ENCODE data around the gene HGFAC.

Gene HGFAC

DNA sequence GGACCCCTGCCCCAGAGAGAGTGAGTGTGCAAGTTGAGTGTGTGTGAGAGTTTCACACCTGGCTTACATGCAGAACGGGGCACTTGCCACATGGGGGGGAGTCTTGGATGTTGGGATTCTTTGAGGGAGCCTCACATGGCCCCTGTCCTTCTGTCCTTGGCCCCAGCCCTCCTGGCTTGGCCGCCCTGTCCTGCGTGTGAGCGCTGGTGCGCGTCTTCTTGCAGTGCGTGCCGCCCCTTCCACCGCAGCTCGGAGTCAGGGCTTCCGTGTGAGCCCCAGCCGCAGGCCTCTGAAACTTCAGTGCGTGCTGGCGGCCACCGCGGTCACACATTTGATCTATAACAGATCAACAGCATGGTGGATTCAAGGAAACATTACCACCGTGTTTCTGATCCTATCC is 30.1 kb upstream of the HGFAC start:
- no peak overlapping the region for H3K4me3 ChIP-seq (ENCODE audit: low read depth, low read length)
- TF ChIP-seq, protein P1, sequence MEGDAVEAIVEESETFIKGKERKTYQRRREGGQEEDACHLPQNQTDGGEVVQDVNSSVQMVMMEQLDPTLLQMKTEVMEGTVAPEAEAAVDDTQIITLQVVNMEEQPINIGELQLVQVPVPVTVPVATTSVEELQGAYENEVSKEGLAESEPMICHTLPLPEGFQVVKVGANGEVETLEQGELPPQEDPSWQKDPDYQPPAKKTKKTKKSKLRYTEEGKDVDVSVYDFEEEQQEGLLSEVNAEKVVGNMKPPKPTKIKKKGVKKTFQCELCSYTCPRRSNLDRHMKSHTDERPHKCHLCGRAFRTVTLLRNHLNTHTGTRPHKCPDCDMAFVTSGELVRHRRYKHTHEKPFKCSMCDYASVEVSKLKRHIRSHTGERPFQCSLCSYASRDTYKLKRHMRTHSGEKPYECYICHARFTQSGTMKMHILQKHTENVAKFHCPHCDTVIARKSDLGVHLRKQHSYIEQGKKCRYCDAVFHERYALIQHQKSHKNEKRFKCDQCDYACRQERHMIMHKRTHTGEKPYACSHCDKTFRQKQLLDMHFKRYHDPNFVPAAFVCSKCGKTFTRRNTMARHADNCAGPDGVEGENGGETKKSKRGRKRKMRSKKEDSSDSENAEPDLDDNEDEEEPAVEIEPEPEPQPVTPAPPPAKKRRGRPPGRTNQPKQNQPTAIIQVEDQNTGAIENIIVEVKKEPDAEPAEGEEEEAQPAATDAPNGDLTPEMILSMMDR (conservative IDR thresholded peaks at IDR 0.05; ENCODE audit: low read depth, low read length), result no peak
- no peak for DNase-seq (ENCODE audit: low read depth)

DNA sequence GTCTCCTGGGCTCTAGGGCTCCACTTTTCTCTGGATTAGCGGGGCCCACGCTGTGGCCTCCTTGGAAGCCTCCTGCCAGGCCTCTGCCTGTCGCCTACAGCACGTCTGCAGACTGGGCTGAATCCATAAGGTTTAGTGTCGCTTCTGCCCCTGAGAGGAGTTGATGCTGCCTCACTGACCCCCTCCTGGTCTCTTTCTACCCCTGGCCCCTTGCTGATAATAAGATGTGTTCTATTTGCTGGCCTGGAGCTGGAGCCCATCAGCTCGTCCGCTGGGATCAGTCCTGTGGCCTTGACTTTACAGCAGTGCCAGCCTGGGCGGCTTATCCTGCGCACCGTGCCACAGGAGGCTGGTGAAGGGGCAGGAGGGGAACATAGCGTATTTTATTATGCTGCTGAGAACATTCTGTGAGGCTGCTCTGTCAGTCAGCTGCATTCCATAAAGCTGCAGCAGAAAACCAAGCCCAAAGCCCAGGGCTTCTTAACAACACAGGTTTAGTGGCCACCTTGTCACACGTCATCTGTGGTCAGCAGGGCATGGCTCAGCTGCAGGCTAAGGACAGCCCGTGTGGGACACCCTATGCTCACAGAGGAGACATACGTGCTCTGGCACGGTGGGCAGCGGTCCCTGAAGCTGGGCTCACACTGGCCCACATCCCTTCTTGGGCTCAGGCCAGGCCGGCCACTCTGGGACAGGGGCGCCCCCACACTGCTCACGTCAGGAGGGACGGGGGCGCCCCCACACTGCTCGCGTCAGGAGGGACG is 29.3 kb upstream of the HGFAC start:
- TF ChIP-seq, protein P1 (conservative IDR thresholded peaks at IDR 0.05; ENCODE audit: low read depth, low read length), result no peak

DNA sequence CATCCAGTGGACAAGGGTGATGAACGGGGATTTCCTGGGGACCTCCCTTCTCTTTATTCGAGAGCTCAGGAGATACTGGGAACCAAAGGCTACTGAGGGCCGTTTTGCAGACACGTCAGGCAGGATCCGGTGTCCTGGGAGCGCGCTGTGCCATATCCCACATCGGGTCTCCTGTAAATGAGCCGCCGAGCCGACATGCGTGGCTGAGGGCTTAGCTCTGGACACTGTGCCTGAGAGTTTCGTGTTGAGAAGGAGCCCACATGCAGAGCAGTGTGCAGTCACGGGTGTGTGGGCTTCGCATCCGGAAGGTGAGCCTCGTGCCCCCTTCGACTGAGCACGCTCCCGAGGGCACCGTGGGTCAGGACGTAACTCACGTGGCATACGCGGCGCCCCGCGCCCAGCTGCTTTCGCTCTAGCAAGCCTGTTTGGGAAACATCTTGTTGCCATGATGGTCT is 28.5 kb upstream of the HGFAC start:
- TF ChIP-seq, protein P1 (conservative IDR thresholded peaks at IDR 0.05; ENCODE audit: low read depth, low read length), result no peak
- DNase-seq (ENCODE audit: low read depth), result no peak
- H3K4me3 ChIP-seq (ENCODE audit: low read depth, low read length), result no peak overlapping the region

More for the DNA sequence above, 29.3 kb upstream of the HGFAC start:
- DNase-seq (ENCODE audit: low read depth), result no peak
- H3K4me3 ChIP-seq (ENCODE audit: low read depth, low read length), result no peak overlapping the region

DNA sequence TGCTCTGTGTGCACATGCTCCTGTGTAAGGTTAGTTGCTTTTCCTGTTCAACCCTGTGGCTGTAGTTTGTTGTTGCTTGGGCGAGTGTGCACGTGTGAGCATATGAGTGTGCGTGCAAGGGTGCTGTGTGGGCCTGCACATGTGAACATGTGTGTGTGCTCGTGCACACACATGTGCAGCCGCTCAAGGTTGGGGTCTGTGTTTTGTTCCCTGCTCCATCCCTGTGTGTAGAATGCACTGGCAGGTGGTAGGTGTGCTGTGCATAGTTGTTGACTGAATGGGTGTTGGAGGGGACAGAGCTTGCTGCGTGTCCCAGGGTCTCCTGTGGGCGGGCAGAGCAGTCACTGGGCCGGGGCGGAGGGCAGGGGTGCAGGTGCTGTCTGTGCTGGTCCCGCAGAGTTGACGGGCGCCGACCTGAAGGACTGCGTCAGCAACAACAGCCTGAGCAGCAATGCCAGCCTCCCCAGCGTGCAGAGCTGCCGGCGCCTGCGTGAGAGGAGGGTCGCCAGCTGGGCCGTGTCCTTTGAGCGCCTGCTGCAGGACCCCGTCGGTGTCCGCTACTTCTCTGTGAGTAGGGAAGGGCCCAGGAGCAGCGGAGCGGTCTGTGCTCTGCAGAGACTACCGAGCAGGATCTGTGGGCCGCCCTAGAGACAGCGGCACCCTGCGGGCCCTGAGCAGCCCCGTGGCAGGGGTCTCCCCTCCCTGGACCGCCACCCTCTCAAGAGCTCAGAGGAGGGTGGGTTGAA is 27.9 kb upstream of the HGFAC start:
- TF ChIP-seq, protein P1 (conservative IDR thresholded peaks at IDR 0.05; ENCODE audit: low read depth, low read length), result no peak
- H3K4me3 ChIP-seq (ENCODE audit: low read depth, low read length), result no peak overlapping the region
- DNase-seq (ENCODE audit: low read depth), result no peak

DNA sequence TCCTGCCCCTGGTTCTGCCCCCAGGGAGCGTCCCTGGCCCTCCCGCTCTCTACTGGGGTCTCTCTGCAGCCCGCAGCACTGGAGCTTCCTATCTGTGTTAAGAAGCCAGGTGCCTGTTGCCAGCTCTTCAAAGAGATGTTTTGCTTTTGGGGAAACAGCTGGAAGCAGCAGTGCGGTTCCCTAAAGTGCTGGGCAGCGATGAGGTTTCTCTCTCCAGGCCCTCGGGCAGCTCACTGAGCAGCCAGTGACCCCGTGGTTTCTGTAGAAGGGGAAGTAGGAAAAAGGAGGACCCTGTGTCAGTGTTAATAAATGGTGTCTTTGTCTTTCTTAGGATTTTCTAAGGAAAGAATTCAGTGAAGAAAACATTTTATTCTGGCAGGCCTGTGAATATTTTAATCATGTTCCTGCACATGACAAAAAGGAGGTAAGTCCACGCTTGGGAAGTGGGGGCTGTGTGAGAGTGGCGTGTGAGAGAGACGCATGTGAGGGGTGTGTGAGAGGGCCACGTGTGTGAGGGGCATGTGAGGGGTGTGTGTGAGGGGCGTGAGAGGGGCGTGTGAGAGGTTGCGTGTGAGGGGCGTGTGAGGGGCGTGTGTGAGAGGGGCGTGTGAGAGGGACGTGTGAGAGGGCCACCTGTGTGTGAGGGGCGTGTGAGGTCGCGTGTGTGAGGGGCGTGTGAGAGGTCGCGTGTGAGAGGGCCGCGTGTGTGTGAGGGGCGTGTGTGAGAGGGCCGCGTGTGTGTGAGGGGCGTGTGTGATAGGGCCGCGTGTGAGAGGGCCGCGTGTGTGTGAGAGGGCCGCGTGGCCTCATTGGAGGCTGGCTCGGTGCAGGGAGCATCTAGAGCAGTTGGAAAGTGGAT is 27.1 kb upstream of the HGFAC start:
- H3K4me3 ChIP-seq (ENCODE audit: low read depth, low read length), result no peak overlapping the region
- TF ChIP-seq, protein P1 (conservative IDR thresholded peaks at IDR 0.05; ENCODE audit: low read depth, low read length), result no peak

DNA sequence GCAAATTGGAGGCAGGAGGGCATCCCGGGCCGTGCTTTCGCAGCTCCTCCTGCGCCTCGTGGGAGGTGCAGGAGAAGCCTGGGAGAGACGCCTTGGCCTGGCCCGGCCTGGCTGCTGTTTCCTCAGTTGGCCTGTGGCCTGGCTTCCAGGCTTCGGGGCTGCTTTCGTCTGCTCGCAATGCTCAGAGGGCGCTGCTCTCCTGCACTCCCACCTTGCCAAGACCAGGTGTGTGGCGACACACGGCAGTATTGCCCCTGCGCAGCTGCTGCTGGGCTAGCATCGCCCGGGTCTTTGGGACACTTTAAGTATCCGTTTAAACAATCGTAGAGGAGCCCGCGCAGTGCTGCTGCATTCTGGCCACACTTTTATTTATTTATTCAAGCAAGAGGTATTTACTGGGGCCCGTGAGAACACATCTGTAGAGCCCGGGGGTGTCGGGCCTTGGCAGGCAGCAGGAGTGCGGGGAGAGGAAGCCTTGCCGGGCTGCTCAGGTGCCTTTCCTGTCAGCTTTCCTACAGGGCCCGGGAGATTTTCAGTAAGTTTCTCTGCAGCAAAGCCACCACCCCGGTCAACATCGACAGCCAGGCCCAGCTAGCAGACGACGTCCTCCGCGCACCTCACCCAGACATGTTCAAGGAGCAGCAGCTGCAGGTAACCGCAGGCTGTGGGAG is 26.2 kb upstream of the HGFAC start:
- no peak for DNase-seq (ENCODE audit: low read depth)
- no peak overlapping the region for H3K4me3 ChIP-seq (ENCODE audit: low read depth, low read length)
- TF ChIP-seq, protein P1 (conservative IDR thresholded peaks at IDR 0.05; ENCODE audit: low read depth, low read length), result no peak

More for the DNA sequence above, 27.1 kb upstream of the HGFAC start:
- DNase-seq (ENCODE audit: low read depth), result no peak
